Gastroesophageal sphincter (tissue), 3 donors: ENCODE data around the gene SPSB1.

Experiments
- EP300 ChIP-seq: sonication (generic); formaldehyde crosslinking; IDR thresholded peaks from one replicate; pipeline ENCODE4 v1.6.1; 2017; ENCODE audit warnings: antibody characterized with exemption, mild to moderate bottlenecking
- POLR2A ChIP-seq, 2 donors: fragments of 450-650 bp; IDR thresholded peaks; one replicate each; pipeline ENCODE4 v1.6.1; 2017; ENCODE audit warnings: antibody characterized with exemption in 2 of 2, mild to moderate bottlenecking in 2 of 2, moderate library complexity in 1 of 2
- POLR2AphosphoS5 ChIP-seq: sonication (generic); formaldehyde crosslinking; IDR thresholded peaks from one replicate; pipeline ENCODE4 v1.6.1; 2017; ENCODE audit warnings: antibody characterized with exemption
- TF ChIP-seq, protein P1 (sequence below), 4 experiments: fragments of 200-600 bp in 2 of 4; fragments of 450-650 bp in 2 of 4; sonication (generic) in 1 of 4; IDR thresholded peaks; one replicate each; pipeline ENCODE4 v1.5.1; 2017 to 2019; ENCODE audit warnings: antibody characterized with exemption in 4 of 4, mild to moderate bottlenecking in 2 of 4, moderate library complexity in 2 of 4

DNA sequence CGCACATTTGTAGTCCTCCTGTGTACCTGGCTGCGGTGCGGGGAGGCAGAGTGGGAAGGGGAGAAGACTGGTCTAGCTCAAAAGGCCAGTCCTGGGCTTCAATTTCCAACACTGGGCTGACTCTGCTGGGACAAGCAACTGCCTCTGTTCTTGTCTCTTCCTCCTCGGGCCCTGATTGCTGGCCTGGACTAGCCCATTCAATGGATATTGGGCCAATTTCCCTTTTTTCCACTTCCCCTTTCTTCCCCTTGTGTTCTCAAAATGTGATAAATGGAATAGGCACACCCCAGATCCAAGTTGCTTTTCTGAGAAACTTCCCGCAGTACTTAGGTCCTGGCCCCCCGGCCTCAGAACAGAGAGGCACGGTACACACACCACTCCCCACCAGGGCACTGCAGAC is 48.2 kb downstream of the SPSB1 start:
- TF ChIP-seq, protein P1, sequence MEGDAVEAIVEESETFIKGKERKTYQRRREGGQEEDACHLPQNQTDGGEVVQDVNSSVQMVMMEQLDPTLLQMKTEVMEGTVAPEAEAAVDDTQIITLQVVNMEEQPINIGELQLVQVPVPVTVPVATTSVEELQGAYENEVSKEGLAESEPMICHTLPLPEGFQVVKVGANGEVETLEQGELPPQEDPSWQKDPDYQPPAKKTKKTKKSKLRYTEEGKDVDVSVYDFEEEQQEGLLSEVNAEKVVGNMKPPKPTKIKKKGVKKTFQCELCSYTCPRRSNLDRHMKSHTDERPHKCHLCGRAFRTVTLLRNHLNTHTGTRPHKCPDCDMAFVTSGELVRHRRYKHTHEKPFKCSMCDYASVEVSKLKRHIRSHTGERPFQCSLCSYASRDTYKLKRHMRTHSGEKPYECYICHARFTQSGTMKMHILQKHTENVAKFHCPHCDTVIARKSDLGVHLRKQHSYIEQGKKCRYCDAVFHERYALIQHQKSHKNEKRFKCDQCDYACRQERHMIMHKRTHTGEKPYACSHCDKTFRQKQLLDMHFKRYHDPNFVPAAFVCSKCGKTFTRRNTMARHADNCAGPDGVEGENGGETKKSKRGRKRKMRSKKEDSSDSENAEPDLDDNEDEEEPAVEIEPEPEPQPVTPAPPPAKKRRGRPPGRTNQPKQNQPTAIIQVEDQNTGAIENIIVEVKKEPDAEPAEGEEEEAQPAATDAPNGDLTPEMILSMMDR (IDR thresholded peaks at IDR 0.05): no peak
- no peak for TF ChIP-seq POLR2A (IDR thresholded peaks at IDR 0.05)
- TF ChIP-seq POLR2AphosphoS5: no peak
- TF ChIP-seq EP300: no peak
